Lower leg skin (tissue), 4 donors: Measurements from ENCODE around the gene BRD4. TPM values are rescaled to one million over a fixed set of nuclear protein-coding genes. Genes with fewer than 3 reads are reported as not detected.
A peak's percentile ranks its signal among the peaks of the same experiment; 100 is the strongest.

Source experiments
- DNase-seq, 2 donors: peaks; one replicate each; pipeline ENCODE4 v3.0.0-alpha.2; 2019; ENCODE audit warnings: low spot score in 2 of 2
- H3K4me3 ChIP-seq: fragments of 200-600 bp; sonication (generic); 2 replicates; pipeline ENCODE4 v1.5.1; 2017; ENCODE audit warnings: mild to moderate bottlenecking, low read depth; ENCODE audit not compliant: poor library complexity, severe bottlenecking
- POLR2A ChIP-seq, 2 donors: fragments of 450-650 bp; IDR thresholded peaks; one replicate each; pipeline ENCODE4 v1.6.1; 2016 to 2017; ENCODE audit warnings: antibody characterized with exemption in 2 of 2, mild to moderate bottlenecking in 1 of 2, moderate library complexity in 1 of 2
- WGBS, 2 donors: methylation state at CpG; one replicate each; pipeline ENCODE4 v1.1.5; 2018; 5-methylcytosine and 5-hydroxymethylcytosine counted together
- intact Hi-C: fragments of 100-400 bp; cut with DNase I; formaldehyde crosslinking; loops from one replicate; pipeline ENCODE4 v1.15.0; 2023; ENCODE audit warnings: low total_unique reads
- total RNA-seq, 4 donors: library from RNA; depleted of rRNA; stranded (reverse); fragments of >200 nt; gene quantifications; one replicate each; pipeline ENCODE4 v1.1.0, GENCODE V29; 2016
- TF ChIP-seq, protein P1 (sequence below), 3 donors: fragments of 450-650 bp; IDR thresholded peaks; one replicate each; pipeline ENCODE4 v1.5.1; 2016; ENCODE audit warnings: antibody characterized with exemption in 3 of 3, mild to moderate bottlenecking in 3 of 3, moderate library complexity in 2 of 3

The BRD4 gene
- total RNA-seq, 4 donors from 2014 or later, result 34.8 to 78.6 (median 49.2) TPM

DNA sequence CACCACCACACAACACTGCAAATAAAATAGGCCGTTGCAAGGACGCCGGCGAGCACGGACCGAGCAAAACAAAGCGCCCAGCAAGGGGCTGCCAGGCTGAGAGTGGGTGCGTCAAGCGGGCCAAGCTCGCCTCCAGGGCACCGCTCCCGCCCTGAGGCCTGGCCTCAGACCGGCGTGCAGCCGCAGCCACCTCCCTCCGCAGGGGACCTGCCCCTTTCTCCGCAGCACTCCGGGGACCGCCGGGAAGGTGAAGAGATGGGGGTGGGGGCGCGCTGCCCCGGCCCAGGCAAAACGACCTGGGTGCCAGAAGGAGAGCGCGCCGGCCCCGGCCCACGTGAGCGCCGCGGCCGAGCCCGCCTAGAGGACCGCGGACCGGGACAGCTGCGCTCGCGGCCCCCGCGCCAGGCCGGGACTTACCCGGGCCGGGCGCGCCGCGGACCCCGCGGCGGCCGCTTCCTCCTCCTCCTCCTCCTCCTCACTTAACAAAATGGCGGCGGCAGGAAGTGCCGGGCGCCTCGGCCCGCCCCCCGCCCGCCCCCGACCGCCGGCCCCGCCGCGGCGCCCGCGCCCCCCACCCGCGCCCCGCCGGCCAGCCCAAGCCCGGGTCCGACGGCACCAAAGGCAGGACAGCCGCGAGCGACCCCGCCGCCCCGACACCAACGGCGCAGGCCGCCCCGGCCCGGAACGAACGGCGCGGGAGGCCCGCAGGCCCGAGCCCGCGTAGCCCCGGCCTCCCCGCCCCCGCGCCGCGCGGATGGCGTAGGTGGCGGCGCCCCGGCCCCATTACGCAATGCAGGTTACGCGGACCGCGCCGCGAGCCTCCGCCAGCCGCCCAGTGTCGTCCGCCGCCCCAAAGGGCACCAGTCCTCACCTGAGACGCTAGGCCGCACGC is 674 bp downstream of the BRD4 start:
- H3K4me3 ChIP-seq, result peak overlapping the region; percentile 85
- WGBS, 2 donors, result 1% methylated on average over 65 to 73 of the region's 122 CpGs
- intact Hi-C loops, result no loop called here
- TF ChIP-seq POLR2A (IDR thresholded peaks at IDR 0.05), result no peak
- TF ChIP-seq, protein P1, sequence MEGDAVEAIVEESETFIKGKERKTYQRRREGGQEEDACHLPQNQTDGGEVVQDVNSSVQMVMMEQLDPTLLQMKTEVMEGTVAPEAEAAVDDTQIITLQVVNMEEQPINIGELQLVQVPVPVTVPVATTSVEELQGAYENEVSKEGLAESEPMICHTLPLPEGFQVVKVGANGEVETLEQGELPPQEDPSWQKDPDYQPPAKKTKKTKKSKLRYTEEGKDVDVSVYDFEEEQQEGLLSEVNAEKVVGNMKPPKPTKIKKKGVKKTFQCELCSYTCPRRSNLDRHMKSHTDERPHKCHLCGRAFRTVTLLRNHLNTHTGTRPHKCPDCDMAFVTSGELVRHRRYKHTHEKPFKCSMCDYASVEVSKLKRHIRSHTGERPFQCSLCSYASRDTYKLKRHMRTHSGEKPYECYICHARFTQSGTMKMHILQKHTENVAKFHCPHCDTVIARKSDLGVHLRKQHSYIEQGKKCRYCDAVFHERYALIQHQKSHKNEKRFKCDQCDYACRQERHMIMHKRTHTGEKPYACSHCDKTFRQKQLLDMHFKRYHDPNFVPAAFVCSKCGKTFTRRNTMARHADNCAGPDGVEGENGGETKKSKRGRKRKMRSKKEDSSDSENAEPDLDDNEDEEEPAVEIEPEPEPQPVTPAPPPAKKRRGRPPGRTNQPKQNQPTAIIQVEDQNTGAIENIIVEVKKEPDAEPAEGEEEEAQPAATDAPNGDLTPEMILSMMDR (IDR thresholded peaks at IDR 0.05), result no peak
- DNase-seq, result peak in 1 of 2 donors; percentile 90

DNA sequence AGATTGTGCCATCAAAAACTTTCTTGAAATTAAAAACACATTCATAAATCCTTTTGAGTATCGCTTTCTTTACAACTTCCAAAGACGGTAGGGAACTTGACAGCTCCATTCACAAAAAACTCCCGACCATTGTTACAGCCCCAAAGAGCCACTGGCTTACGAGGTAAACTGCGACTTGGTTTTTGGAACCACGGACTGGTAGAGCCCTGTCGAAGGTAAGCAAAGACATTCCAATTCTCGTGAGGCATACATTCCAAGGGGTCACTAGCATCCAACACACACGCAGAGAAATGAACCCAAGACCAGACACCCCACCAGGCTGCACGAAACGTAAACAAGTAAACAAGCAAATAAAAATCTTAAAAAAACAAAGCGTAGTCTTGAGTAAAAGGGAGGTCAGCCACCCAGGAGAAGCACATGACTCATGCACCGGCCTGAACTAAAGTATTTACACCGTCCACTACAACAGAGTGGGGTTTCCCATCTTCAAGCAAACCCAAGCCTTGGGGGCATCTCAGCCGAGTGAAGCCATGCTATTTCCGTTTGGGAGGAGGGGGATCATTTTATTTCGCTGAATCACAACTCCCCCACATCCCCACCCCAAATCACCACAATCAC is 1.4 kb downstream of the BRD4 start:
- WGBS, 2 donors, result 2 to 3% methylated on average over 17 of the region's 17 CpGs
- intact Hi-C loops, result no loop called here
- no peak for TF ChIP-seq POLR2A (IDR thresholded peaks at IDR 0.05)
- TF ChIP-seq, protein P1 (IDR thresholded peaks at IDR 0.05), result no peak
- DNase-seq, result no peak
- peak overlapping the region; percentile 85 for H3K4me3 ChIP-seq

DNA sequence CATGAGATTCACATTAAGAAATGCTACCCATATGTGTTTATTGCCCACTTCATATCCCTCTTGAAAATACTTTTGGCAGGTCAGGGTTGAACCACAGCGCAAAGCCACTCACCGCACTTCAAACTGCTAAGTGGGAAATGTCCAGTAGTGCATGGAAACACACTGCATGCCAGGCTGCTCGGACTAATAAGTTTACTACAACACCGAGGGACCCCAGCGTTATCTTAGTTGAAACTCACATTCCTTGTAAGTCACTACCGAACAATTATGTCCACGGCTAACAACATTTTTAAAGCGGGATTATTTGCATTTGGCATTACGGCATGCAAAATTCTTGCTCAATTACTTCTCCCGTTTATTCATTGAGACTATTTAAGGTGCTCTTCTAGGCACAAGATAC is 4.0 kb downstream of the BRD4 start:
- DNase-seq, result no peak
- intact Hi-C loops, result no loop called here
- 61 to 63% methylated on average over 10 of the region's 10 CpGs for WGBS, 2 donors
- TF ChIP-seq POLR2A (IDR thresholded peaks at IDR 0.05), result no peak
- TF ChIP-seq, protein P1 (IDR thresholded peaks at IDR 0.05), result no peak
- no peak overlapping the region for H3K4me3 ChIP-seq

DNA sequence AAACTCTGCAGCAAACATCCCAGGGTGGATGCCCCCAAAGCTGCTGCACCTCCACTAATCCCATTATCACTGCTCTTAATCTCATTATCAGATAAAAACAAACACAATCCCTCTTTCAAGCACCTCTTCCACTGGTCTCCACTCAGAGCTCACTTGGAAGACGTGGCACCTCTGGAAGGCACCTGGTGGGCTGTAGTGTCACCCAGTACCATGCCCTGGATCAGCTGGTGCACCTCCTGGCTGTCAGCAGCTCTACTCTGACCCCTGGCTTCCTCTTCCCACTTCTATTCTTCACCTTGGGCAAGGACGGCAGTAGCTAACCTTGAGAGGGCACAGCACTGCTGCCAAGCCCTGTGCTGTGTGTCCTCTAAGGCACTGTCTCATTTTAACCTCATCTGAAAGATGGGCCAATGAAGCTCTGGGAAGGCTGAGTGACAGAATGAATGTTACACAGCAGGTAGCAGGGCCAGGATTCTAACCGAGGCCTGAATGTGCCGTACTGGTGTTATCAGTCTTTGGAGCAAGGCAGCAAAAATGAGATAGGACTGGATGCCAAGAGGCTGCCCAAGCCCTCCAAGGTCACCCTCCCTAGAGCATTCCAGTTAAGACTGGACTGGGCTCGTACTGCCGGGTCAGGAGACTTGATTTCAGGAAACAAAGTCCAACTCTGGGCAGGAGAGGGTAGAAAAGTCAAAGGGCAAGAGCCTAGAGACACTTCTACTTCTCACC is 7.4 kb downstream of the BRD4 start:
- 37 to 42% methylated on average over 6 of the region's 6 CpGs for WGBS, 2 donors
- TF ChIP-seq, protein P1 (IDR thresholded peaks at IDR 0.05), result no peak
- TF ChIP-seq POLR2A (IDR thresholded peaks at IDR 0.05), result no peak
- no peak overlapping the region for H3K4me3 ChIP-seq
- intact Hi-C loops, result no loop called here
- no peak for DNase-seq

DNA sequence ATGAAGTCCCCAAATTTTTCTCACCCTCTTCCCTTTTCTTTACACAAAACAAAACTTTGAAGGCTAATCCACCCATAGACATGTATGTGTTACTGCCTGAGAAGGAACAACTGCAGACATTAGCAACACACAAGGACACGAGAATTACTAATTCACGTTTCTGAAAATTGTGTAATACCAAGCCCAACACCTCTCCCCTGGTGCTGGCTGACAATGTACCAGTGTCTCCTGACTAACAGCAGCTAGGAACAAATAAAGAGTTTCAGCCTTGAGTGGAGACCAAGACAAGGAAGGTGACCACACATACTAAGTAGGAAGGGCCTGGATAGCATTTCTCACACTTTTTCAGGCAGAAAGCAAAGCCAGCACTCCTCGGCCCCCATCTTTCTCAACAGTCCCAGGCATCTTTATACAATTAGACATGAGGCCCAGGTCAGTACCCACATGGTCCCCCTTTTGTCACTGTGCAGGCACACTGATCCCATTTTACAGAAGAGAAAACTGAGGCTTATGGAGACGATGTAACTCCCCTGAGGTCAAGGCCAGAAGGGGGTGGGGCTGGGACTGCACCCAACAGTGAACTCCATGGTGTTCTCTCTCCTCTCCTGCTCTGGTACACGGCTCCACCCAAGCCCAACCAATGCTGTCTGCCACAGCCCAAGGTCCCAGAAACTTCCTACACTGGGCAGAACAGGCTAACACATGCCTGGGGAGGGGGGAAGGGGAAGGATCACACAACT is 8.7 kb downstream of the BRD4 start:
- intact Hi-C loops, result no loop called here
- peak; percentile 76 to 93 for DNase-seq
- WGBS, 2 donors, result 13 to 24% methylated on average over 5 of the region's 5 CpGs
- TF ChIP-seq, protein P1 (IDR thresholded peaks at IDR 0.05), result no peak
- TF ChIP-seq POLR2A (IDR thresholded peaks at IDR 0.05), result no peak
- H3K4me3 ChIP-seq, result no peak overlapping the region
